Glutamatergic neuron (in vitro differentiated cells): ENCODE results near the gene YOD1. TPM values are rescaled to one million over a fixed set of nuclear protein-coding genes. Genes with fewer than 3 reads are reported as not detected.

Experiments
- DNase-seq: peaks from one replicate; pipeline ENCODE4 v3.0.0; 2022
- H3K27ac Mint-ChIP-seq: one replicate; pipeline ENCODE4 v1.8.0; 2020; ENCODE audit warnings: mild to moderate bottlenecking, mixed read lengths, inconsistent platforms; ENCODE audit not compliant: unreplicated experiment
- H3K27me3 Mint-ChIP-seq: one replicate; pipeline ENCODE4 v1.8.0; 2020; ENCODE audit warnings: mild to moderate bottlenecking, moderate library complexity, mixed read lengths, inconsistent platforms; ENCODE audit not compliant: unreplicated experiment
- H3K36me3 Mint-ChIP-seq: one replicate; pipeline ENCODE4 v1.8.0; 2020; ENCODE audit warnings: mild to moderate bottlenecking, mixed read lengths, inconsistent platforms; ENCODE audit not compliant: unreplicated experiment
- H3K4me1 Mint-ChIP-seq: one replicate; pipeline ENCODE4 v1.8.0; 2020; ENCODE audit warnings: mild to moderate bottlenecking, low read depth, mixed read lengths, inconsistent platforms; ENCODE audit not compliant: unreplicated experiment
- H3K4me3 Mint-ChIP-seq: one replicate; pipeline ENCODE4 v1.8.0; 2020; ENCODE audit warnings: mild to moderate bottlenecking, mixed read lengths, inconsistent platforms; ENCODE audit not compliant: unreplicated experiment
- H3K9me3 Mint-ChIP-seq: one replicate; pipeline ENCODE4 v1.8.0; 2020; ENCODE audit warnings: mild to moderate bottlenecking, moderate library complexity, mixed read lengths, inconsistent platforms; ENCODE audit not compliant: unreplicated experiment
- CTCF ChIP-seq: fragments of 200-600 bp; sonication (generic); IDR thresholded peaks from one replicate; pipeline ENCODE4 v1.5.0; 2021; ENCODE audit not compliant: partially characterized antibody, unreplicated experiment
- long read RNA-seq: library from polyadenylated mRNA; unstranded; transcript quantifications from one replicate; pipeline ENCODE4 v2.0.0, GENCODE V29; 2020; ENCODE audit not compliant: unreplicated experiment
- total RNA-seq: library from RNA; stranded (reverse); fragmentation: NEBNext Ultra II Directional; extraction: Animal tissue kit (Norgen Biotek cat#: 25700); gene quantifications from one replicate; pipeline ENCODE4 v1.2.1, GENCODE V29; 2021; ENCODE audit not compliant: unreplicated experiment

YOD1 gene
- total RNA-seq: 7.9 TPM
- long read RNA-seq: 0 reads

GRCh38 chr1:207051191-207051943, at the start of gene YOD1:
TSS of gene YOD1 (minus strand) at chr1:207051208. CDS start at chr1:207051030, 178 bp downstream.
- Mint-ChIP-seq H3K4me1 (peaks cover 7% of the 10 kb centered on the region), H3K36me3 (no peaks in the 10 kb centered on the region), H3K4me3 (peak within 1 kb of the TSS; percentile 100), H3K9me3 (peaks cover 4% of the 10 kb centered on the region), H3K27ac (peak within 1 kb of the TSS; percentile 98), H3K27me3 (peaks cover 6% of the 10 kb centered on the region)
- no peak for DNase-seq
- no peak for TF ChIP-seq CTCF

- H3K27me3 Mint-ChIP-seq: no peaks in the 10 kb centered on the region
- H3K9me3 Mint-ChIP-seq: no peaks in the 10 kb centered on the region
- DNase-seq: no peak
These were observed 46.9 kb upstream of the YOD1 start for GRCh38 chr1:207097871-207098324.

GRCh38 chr1:207093944-207094343, 42.9 kb upstream of the YOD1 start:
- no peak for TF ChIP-seq CTCF
- DNase-seq: no peak
- no peak overlapping the region for H3K27ac Mint-ChIP-seq
- no peaks in the 10 kb centered on the region for H3K27me3 Mint-ChIP-seq
- H3K4me1 Mint-ChIP-seq: no peaks in the 10 kb centered on the region
- peaks cover 6% of the 10 kb centered on the region for H3K36me3 Mint-ChIP-seq
- no peaks in the 10 kb centered on the region for H3K9me3 Mint-ChIP-seq
- no peak overlapping the region for H3K4me3 Mint-ChIP-seq

More at GRCh38 chr1:207097871-207098324, 46.9 kb upstream of the YOD1 start:
- peaks cover 6% of the 10 kb centered on the region for H3K36me3 Mint-ChIP-seq
- H3K4me3 Mint-ChIP-seq: no peak overlapping the region
- no peak for TF ChIP-seq CTCF
- H3K4me1 Mint-ChIP-seq: no peaks in the 10 kb centered on the region
- no peak overlapping the region for H3K27ac Mint-ChIP-seq

GRCh38 chr1:207091200-207091908, 40.3 kb upstream of the YOD1 start:
- Mint-ChIP-seq H3K27me3 (no peaks in the 10 kb centered on the region), H3K4me3 (no peak overlapping the region), H3K27ac (no peak overlapping the region), H3K9me3 (no peaks in the 10 kb centered on the region), H3K36me3 (no peaks in the 10 kb centered on the region), H3K4me1 (no peaks in the 10 kb centered on the region)
- DNase-seq: no peak
- TF ChIP-seq CTCF: no peak
